DMS153 treated with DMSO at 0.1 percent for 48 hours (cell line): ENCODE results near the gene ARPP21.

Experiments
- DNase-seq: peaks from one replicate; lab custom pipeline; 2025; ENCODE audit not compliant: unreplicated experiment; lab: John Stamatoyannopoulos, UW

The ARPP21 gene

GRCh38 chr3:35674451-35675109, 35.3 kb downstream of the ARPP21 start:
- no peak for DNase-seq

DNA sequence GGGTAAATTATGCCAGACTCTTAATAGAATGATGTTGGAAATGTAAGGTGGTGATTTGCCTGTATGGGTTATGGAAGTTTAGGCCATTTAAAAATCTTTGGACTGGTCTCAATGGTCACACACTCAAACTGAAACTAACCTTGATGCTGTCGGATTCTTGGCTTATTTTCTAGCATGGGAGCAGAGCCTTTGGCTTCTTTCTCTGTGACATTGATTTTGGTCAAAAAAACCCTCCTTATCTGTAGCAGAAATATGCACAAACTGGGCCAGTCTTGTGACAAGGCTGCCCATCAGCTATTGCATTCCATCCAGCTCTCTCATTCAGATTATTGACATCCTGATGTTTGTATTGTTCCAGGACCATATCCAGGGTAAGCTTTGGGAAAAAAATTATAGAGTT, 35.9 kb downstream of the ARPP21 start:
- DNase-seq = no peak

GRCh38 chr3:35675621-35676020, 36.3 kb downstream of the ARPP21 start:
- DNase-seq = no peak

DNA sequence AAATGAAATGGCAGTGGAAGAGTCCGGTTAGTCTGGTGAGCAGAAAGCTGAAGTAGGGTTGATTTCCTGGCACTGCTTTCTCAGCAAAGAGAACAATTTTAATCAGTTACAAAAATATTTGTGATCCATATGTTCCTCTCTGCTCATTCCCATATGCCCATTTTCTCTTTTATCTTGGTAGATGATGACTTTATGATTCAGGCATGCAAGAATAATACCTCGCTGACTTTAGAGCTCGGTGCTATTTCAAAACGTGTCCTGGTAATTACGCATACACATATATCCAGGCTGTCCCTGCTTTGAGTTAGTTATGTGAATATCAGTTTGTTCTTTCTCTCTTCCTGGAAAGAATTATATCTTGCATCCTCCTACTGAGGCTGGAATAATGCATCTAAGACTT, 38.5 kb downstream of the ARPP21 start:
- DNase-seq = no peak

GRCh38 chr3:35678643-35679161, 39.4 kb downstream of the ARPP21 start:
- DNase-seq = no peak

DNA sequence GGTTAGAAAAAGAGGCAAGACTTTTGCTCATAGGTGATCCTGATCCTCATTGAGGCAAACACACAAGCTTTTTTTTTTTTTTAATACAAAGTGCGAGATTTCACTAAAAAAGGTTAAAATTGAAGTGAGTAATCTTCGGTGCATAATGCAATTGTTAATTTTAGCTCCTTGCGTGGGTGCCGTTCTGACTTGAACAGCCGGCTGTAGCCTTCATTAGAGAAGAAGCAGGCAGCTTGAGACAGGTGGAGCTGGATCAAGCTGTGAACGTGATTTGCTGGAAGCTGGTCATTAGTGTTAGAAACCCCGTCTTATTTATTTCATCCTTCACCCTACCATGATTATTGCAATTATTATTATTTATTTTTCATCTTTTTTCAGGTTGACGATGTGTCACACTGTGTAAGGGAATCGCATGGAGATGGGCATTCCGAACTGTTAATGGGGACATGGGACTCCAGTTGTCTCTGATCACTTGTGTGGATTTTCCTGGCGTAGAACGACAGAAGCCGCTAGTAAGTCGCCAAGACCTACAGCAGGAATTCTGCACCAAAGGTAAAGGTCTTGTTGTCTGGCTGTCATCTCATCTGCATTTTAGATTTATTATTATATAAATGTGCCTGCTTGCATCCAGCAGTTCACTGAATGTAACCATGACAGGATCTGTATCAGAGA, 40.2 kb downstream of the ARPP21 start:
- no peak for DNase-seq

DNA sequence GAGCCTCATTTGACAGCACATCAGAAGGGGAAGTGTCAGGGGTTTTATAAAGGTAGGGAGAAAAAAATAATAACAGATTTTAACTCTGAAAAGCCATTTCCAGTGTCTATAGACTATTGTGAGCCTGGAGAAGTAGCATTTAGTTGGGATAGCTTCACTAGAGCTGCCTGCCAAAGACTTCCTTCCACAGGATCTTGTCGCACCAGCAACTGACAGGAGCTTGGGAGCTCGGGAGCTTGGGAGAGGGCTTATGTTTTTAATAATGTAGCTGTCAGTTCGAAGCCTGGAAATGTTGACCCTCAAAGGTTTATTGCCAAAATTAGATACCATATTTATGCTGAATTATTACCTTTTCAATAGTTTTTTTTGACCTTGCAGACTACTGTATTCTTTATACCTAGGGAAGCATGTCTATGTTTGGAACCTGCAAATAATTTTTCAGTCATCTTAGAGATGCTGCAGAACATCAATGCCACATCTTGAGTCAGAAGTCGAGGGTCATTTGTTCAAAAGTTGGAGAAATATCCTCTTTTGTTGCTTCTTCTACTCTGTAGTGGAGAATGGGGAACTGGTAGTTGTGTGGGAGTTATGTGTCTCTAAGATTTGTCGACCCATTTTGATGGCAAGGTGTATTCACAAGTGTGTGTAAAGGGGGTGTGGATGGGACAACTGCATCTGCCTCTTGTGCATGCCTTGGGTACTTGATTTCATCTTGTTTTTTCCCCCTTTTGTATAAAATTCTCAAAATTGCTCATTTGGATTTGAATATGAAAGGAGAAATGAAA, 41.7 kb downstream of the ARPP21 start:
- DNase-seq = no peak

- no peak for DNase-seq
Observed at GRCh38 chr3:35685153-35685552, 45.8 kb downstream of the ARPP21 start.

DNA sequence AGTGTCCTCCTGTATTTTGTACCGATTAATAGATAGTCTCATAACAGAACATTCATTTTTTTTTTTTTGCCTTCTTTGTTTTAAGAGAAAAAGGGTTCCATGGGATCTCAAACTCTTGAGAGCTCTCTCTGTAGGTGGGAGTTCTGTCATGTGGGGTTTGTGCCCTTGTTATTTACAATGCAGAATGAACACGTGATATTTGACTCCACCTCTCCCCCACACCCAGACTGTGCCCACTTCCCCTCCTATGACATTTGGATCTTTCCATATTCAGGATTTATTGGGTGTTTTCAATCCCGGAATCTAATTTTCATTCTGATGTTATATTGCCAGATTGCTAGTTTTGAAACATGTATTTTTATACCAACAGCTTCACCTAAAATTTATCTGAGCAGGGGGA, 49.5 kb downstream of the ARPP21 start:
- no peak for DNase-seq

GRCh38 chr3:35690271-35690670, 50.9 kb downstream of the ARPP21 start:
- DNase-seq = no peak

- DNase-seq = no peak
Observed at GRCh38 chr3:35705904-35706303, 66.6 kb downstream of the ARPP21 start.

GRCh38 chr3:35707904-35708303, 68.6 kb downstream of the ARPP21 start:
- no peak for DNase-seq

GRCh38 chr3:35708394-35709271, 69.3 kb downstream of the ARPP21 start:
- no peak for DNase-seq

- no peak for DNase-seq
Observed at GRCh38 chr3:35709691-35710090, 70.4 kb downstream of the ARPP21 start.

DNA sequence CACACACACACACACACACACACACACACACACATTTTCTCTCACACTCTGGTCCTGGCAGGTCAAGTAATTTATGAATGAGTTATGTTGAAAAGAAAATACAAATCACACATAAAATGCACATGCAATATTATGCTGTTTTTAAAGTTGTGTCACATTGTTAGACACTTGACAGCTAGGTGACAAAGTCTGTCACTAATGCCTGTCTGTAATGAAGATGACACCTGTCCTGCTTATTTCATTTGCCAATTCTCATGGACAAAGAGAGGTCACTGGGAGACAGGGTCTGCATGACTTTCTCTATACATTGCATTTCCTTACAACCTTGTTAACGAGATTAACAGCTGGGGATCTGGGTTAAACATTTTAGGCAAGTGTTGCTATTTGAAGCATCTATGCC, 71.2 kb downstream of the ARPP21 start:
- DNase-seq = no peak

DNA sequence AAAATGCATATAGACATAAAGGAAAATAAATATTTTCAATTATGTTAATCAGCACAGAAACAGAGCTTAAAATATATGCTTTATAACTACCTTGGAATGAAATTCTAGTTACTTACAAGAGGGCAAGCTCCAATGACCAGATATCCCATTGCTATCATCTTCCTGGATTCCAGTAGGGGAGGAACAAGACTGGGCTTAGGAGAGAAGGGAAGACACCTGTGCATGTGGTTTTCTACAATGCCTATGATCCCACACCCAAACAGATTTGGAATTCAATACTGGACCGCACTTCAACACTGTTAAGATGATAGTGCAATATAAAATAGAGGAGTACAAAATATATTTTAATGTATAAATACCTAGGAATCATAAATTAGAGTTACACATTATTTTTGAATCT, 79.6 kb downstream of the ARPP21 start:
- DNase-seq = no peak

- no peak for DNase-seq
Observed at GRCh38 chr3:35721628-35722027, 82.3 kb downstream of the ARPP21 start.

GRCh38 chr3:35722902-35723301, 83.6 kb downstream of the ARPP21 start:
- DNase-seq = no peak

DNA sequence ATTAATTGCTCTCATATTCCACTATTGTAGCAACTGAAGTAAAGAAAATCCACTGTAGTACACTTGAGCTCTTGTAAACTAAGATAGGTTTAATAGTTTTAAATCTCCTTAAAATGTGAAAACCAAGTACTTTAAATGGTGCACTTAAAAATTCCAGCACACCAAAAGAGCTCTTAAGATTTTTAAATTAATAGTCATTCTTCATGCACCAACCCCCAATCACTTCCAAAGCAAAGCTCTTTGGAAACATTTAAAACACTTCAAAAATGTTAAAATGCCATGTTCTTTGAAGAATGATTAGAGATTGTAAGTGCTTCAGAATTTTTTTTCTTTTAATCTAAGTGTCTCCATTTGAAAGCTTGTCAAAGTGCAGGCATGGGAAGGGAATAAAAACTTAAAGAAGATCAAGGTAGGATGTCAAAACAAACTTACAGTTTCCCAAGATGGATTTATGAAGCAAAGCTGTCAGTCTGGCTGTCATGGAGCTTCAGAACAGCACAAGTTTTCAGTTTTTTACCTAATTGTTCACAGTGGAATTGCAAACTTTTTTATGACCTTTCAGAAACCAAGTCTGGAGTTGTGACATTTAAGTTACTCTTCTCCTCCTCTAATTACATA, 84.3 kb downstream of the ARPP21 start:
- DNase-seq = no peak

GRCh38 chr3:35724106-35724505, 84.8 kb downstream of the ARPP21 start:
- no peak for DNase-seq

GRCh38 chr3:35727179-35727578, 87.9 kb downstream of the ARPP21 start:
- no peak for DNase-seq
